GM12878 (cell line): ENCODE results near the gene LRRC27. TPM values are rescaled to one million over a fixed set of nuclear protein-coding genes. Genes with fewer than 3 reads are reported as not detected.

Experiments
- ATAC-seq: fragments of 200-7000 bp; cut with Tn5 transposase; 3 replicates; pipeline ENCODE4 v1.9.1; 2020; ENCODE audit warnings: mild to moderate bottlenecking, moderate library complexity
- BruUV-seq: library from RNA; stranded (reverse); fragments of 400-500 nt; replicated peaks from 2 replicates; lab custom pipeline; 2021; lab: Mats Ljungman, UMichigan
- CTCF ChIA-PET: fragments of 300-600 bp; sonication (Branson Sonifier 250); formaldehyde crosslinking; extraction: SDS; loops from one replicate; lab custom pipeline; 2021; ENCODE audit warnings: inconsistent platforms; lab: Yijun Ruan, JAX
- POLR2A ChIA-PET: fragments of 350-600 bp; formaldehyde crosslinking; extraction: SDS; loops from one replicate; lab custom pipeline; 2021; ENCODE audit warnings: inconsistent platforms; lab: Charles Lee
- RAD21 ChIA-PET: fragments of 300-600 bp; sonication (Branson Sonifier 250); formaldehyde crosslinking; loops from one replicate; lab custom pipeline; 2023; ENCODE audit warnings: antibody characterized with exemption; ENCODE audit not compliant: unreplicated experiment; lab: Charles Lee
- SMC1A ChIA-PET: fragments of 300-600 bp; sonication (Branson Sonifier 250); formaldehyde crosslinking; loops from one replicate; lab custom pipeline; 2023; ENCODE audit not compliant: unreplicated experiment, uncharacterized antibody; lab: Charles Lee
- DNase-seq: peaks from one replicate; pipeline ENCODE4 v3.0.0-alpha.2; 2011; ENCODE audit warnings: low read depth, low spot score
- FAIRE-seq: peaks from 3 replicates; lab custom pipeline; 2011; peaks lifted over from hg19 to GRCh38; lab: Jason Lieb, UNC
- H2AFZ ChIP-seq: 2 replicates; pipeline ENCODE4 v1.6.0; 2011; ENCODE audit warnings: low read depth, low read length, control low read depth; ENCODE audit not compliant: control insufficient read depth
- H3K27ac ChIP-seq: 2 replicates; pipeline ENCODE4 v1.5.1; 2011; ENCODE audit warnings: control low read depth; ENCODE audit not compliant: control insufficient read depth, insufficient read depth
- H3K27me3 ChIP-seq, 2 experiments: replicated peaks in 1 of 2; 2 replicates each; pipeline versions ENCODE4 v1.6.0 to v1.6.1; 2011; ENCODE audit warnings: low read length in 1 of 2; ENCODE audit not compliant: control insufficient read depth in 2 of 2, insufficient read depth in 2 of 2
- H3K36me3 ChIP-seq, 2 experiments: 2 replicates each; pipeline ENCODE4 v1.5.1; 2011; ENCODE audit warnings: low read length in 1 of 2; ENCODE audit not compliant: control insufficient read depth in 2 of 2, insufficient read depth in 2 of 2
- H3K4me1 ChIP-seq: 2 replicates; pipeline ENCODE4 v1.6.1; 2011; ENCODE audit warnings: mild to moderate bottlenecking, low read length, moderate library complexity, mixed read lengths; ENCODE audit not compliant: control insufficient read depth, insufficient read depth
- H3K4me2 ChIP-seq: 2 replicates; pipeline ENCODE4 v1.6.0; 2011; ENCODE audit warnings: control low read depth; ENCODE audit not compliant: control insufficient read depth, insufficient read depth
- H3K4me3 ChIP-seq: fragments of 200-600 bp; sonication (generic); 2 replicates; pipeline ENCODE4 v1.5.1; 2016
- H3K79me2 ChIP-seq: 2 replicates; pipeline ENCODE4 v1.6.0; 2011; ENCODE audit warnings: low read length; ENCODE audit not compliant: control insufficient read depth, insufficient read depth
- H3K9ac ChIP-seq: 2 replicates; pipeline ENCODE4 v1.8.0; 2011; ENCODE audit warnings: low read length, control low read depth, mixed read lengths; ENCODE audit not compliant: control insufficient read depth, insufficient read depth
- H3K9me3 ChIP-seq: replicated peaks from 3 replicates; pipeline ENCODE4 v1.5.1; 2011; ENCODE audit warnings: mild to moderate bottlenecking, low read length; ENCODE audit not compliant: control insufficient read depth, insufficient read depth
- H4K20me1 ChIP-seq: 2 replicates; pipeline ENCODE4 v1.6.0; 2011; ENCODE audit not compliant: control insufficient read depth, insufficient read depth
- FOXM1 ChIP-seq: IDR thresholded peaks from 2 replicates; pipeline ENCODE4 v1.6.1; 2012; ENCODE audit warnings: low read depth, mild to moderate bottlenecking, inconsistent platforms, low read length, moderate library complexity
- KDM1A ChIP-seq: fragments of 200-600 bp; sonication (generic); IDR thresholded peaks from 2 replicates; pipeline ENCODE4 v1.6.1; 2016; ENCODE audit warnings: borderline replicate concordance
- MYC ChIP-seq: IDR thresholded peaks from 2 replicates; pipeline ENCODE4 v1.6.1; 2011; ENCODE audit warnings: mild to moderate bottlenecking, low read length, moderate library complexity, inconsistent platforms; ENCODE audit not compliant: insufficient read depth, insufficient replicate concordance, insufficient read length, severe bottlenecking
- PAX5 ChIP-seq: IDR thresholded peaks from 2 replicates; pipeline ENCODE4 v1.6.1; 2011; ENCODE audit warnings: low read depth, low read length, borderline replicate concordance
- POLR2AphosphoS2 ChIP-seq: IDR thresholded peaks from 2 replicates; pipeline ENCODE4 v1.6.1; 2011; ENCODE audit warnings: low read depth, mild to moderate bottlenecking, low read length, improper control_type of control experiment, moderate library complexity
- RFX5 ChIP-seq: IDR thresholded peaks from 2 replicates; pipeline ENCODE4 v1.6.1; 2011; ENCODE audit warnings: low read depth, low read length, improper control_type of control experiment
- SIX5 ChIP-seq: IDR thresholded peaks from 2 replicates; pipeline ENCODE4 v1.6.1; 2011; ENCODE audit warnings: mild to moderate bottlenecking, low read depth, low read length, moderate library complexity; ENCODE audit not compliant: severe bottlenecking
- SREBF2 ChIP-seq: IDR thresholded peaks from 2 replicates; pipeline ENCODE4 v1.6.1; 2012; ENCODE audit warnings: mild to moderate bottlenecking, low read length
- TCF7 ChIP-seq: IDR thresholded peaks from 2 replicates; pipeline ENCODE4 v1.6.1; 2014; ENCODE audit warnings: antibody characterized with exemption, borderline replicate concordance
- ZNF24 ChIP-seq: fragments of 450-650 bp; IDR thresholded peaks from 2 replicates; pipeline ENCODE4 v1.6.1; 2017; ENCODE audit warnings: antibody characterized with exemption, mild to moderate bottlenecking
- ZZZ3 ChIP-seq: IDR thresholded peaks from 2 replicates; pipeline ENCODE4 v1.6.1; 2011; ENCODE audit warnings: low read depth; ENCODE audit not compliant: control insufficient read depth, insufficient read length
- WGBS: methylation state at CpG from one replicate; pipeline ENCODE4 v1.1.6; 2016; ENCODE audit warnings: low lambda C conversion rate; ENCODE audit not compliant: insufficient replicate concordance, insufficient coverage; ENCODE audit errors: missing lambda C conversion rate; 5-methylcytosine and 5-hydroxymethylcytosine counted together
- in situ Hi-C: fragments of 300-500 bp; cut with MboI; formaldehyde crosslinking; loops from 9 replicates; pipeline ENCODE4 v1.14.3; 2018; ENCODE audit warnings: mixed read lengths
- intact Hi-C: fragments of 100-400 bp; cut with micrococcal nuclease; formaldehyde crosslinking; loops from one replicate; pipeline ENCODE4 v1.14.2; 2022; ENCODE audit not compliant: unreplicated experiment
- polyA plus RNA-seq, 11 experiments: library from polyadenylated mRNA; depleted of rRNA in 4 of 11; unstranded in 6 of 11; stranded (reverse) in 5 of 11; fragments of >200 nt; fragmentation: Nextera tagmentation in 4 of 11; fragmentation: Illumina TruSeq in 1 of 11; extraction: Ambion mirVana in 4 of 11; extraction: Trizol in 1 of 11; gene quantifications; 1 replicate in 1 of 11; 2 replicates in 10 of 11; pipeline versions ENCODE4 v1.2.1 to v1.2.3, GENCODE V29; 2011 to 2016; ENCODE audit warnings: inconsistent platforms in 2 of 11, missing spikeins in 2 of 11, low read depth in 1 of 11
- total RNA-seq, 4 experiments: library from RNA; depleted of rRNA in 3 of 4; stranded (reverse); fragments of >200 nt in 3 of 4; fragmentation: Illumina TruSeq in 1 of 4; extraction: Trizol in 1 of 4; gene quantifications; 2 replicates each; pipeline versions ENCODE4 v1.2.1 to v1.2.3, GENCODE V29; 2013 to 2021

Gene LRRC27
- total and polyA plus RNA-seq, 10 of the 15 experiments (the other 5 are each of a cell fraction or from before 2014, with no cell fraction given) = 0.48 to 6.9 (median 4.7) TPM

DNA sequence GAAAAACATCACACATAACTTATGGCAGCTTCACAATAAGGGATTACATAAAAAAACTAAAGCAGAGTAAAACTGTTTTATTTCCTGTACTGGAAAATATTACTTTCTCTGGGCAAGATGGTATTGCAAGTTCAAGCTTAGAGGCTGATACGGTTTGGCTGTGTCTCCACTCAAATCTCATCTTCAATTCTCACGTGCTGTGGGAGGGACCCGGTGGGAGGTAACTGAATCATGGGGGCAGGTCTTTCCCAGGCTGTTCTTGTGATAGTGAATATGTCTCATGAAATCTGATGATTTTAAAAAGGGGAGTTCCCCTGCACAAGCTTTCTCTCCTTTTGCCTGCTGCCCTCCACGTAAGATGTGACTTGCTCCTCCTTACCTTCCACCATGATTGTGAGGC, 5.1 kb upstream of the LRRC27 start:
- Histone ChIP-seq H2AFZ (no peak overlapping the region), H4K20me1 (no peaks in the 10 kb centered on the region), H3K27me3 (no peaks in the 10 kb centered on the region), H3K4me3 (no peak overlapping the region), H3K9me3 (peaks cover 1% of the 10 kb centered on the region; the same call in 1 of the 3 replicates), H3K79me2 (peaks cover 31% of the 10 kb centered on the region), H3K4me2 (peak overlapping the region; percentile 4; the same call in 1 of the 2 replicates), H3K4me1 (peaks cover 21% of the 10 kb centered on the region), H3K9ac (no peak overlapping the region), H3K36me3 (peaks cover 0 to 3% of the 10 kb centered on the region in 2 experiments; a peak in 1 of 4 replicates), H3K27ac (no peak overlapping the region)
- WGBS = 95% methylated on average over 4 of the region's 4 CpGs
- DNase-seq (no peak), FAIRE-seq (no peak), ATAC-seq (no peak)
- CTCF ChIA-PET = interaction anchor here (0.7 kb wide), 1 partner anchor 57 kb away, joined by 3 read pairs; no protein-coding TSS in a partner anchor
- intact Hi-C loops = loop anchor here (10.0 kb wide), 1 partner anchor 248 kb away; no protein-coding TSS in a partner anchor
- RAD21 ChIA-PET = interaction anchor here (1.1 kb wide), 1 partner anchor 61 kb away, joined by 3 read pairs; no protein-coding TSS in a partner anchor
- SMC1A ChIA-PET = no interaction called here
- BruUV-seq = no TSS peak
- in situ Hi-C loops = no loop called here
- no peak for TF ChIP-seq SIX5
- TF ChIP-seq PAX5 = no peak
- no peak for TF ChIP-seq RFX5
- TF ChIP-seq FOXM1 = no peak
- POLR2A ChIA-PET = no interaction called here

DNA sequence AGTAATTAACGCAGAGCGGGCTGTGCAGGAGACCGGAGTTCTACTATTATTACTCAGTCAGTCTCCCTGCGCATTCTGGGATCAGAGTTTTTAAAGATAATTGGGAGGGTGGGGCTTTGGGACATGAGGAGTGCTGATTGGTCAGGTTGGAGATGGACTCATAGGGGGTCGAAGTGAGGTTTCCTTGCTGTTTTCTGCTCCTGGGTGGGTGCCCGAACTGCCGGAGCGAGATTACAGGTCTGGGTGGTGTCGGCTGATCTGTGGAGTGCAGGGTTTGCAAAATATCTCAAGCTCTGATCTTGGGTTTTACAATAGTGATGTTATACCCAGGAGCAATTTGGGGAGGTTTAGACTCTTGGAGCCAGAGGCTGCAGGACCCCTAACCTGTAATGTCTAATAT, 3.9 kb upstream of the LRRC27 start:
- H2AFZ ChIP-seq = no peak overlapping the region
- ChIA-PET RAD21 (no interaction called here), CTCF (no interaction called here), SMC1A (interaction anchor here (0.6 kb wide), 1 partner anchor 303 kb away, joined by 3 read pairs; no protein-coding TSS in a partner anchor)
- 97% methylated on average over 9 of the region's 9 CpGs for WGBS
- no peaks in the 10 kb centered on the region for H4K20me1 ChIP-seq
- H3K79me2 ChIP-seq = peaks cover 31% of the 10 kb centered on the region
- peak overlapping the region; percentile 71 for H3K4me2 ChIP-seq
- intact Hi-C loops = loop anchor here (10.0 kb wide), 1 partner anchor 247 kb away; no protein-coding TSS in a partner anchor
- in situ Hi-C loops = no loop called here
- H3K27me3 ChIP-seq = no peaks in the 10 kb centered on the region
- no peak overlapping the region for H3K27ac ChIP-seq
- no peak for DNase-seq
- TF ChIP-seq TCF7 = no peak
- no peak for TF ChIP-seq MYC
- TF ChIP-seq ZZZ3 = no peak
- no peak for TF ChIP-seq POLR2AphosphoS2
- no peak for TF ChIP-seq KDM1A
- TF ChIP-seq SREBF2 = no peak
- TF ChIP-seq ZNF24 = no peak
- TF ChIP-seq, all 136 proteins: peak for 0
- H3K36me3 ChIP-seq = peaks cover 0 to under 1% of the 10 kb centered on the region in 2 experiments; a peak in 1 of 4 replicates
- FAIRE-seq = no peak
- peaks cover 1% of the 10 kb centered on the region; the same call in 1 of the 3 replicates for H3K9me3 ChIP-seq
- no peak for ATAC-seq
- no peak overlapping the region for H3K4me3 ChIP-seq
- H3K9ac ChIP-seq = no peak overlapping the region
- POLR2A ChIA-PET = no interaction called here
- H3K4me1 ChIP-seq = peaks cover 14% of the 10 kb centered on the region
- BruUV-seq = no TSS peak
